ENCODE results near the gene NEAT1. TPM values are rescaled to one million over a fixed set of nuclear protein-coding genes. Genes with fewer than 3 reads are reported as not detected.

NEAT1 gene
- total and polyA plus RNA-seq, 9 of the 15 experiments (the other 6 are each of a cell fraction or from before 2014, with no cell fraction given) = 20.1 to 389 (median 62.8) TPM

- TF ChIP-seq NFE2 (IDR thresholded peaks at IDR 0.05; ENCODE audit: low read depth) = peak; percentile 10; the same call in 1 of the 2 replicates
These were observed 10.3 kb downstream of the NEAT1 start (continued) for GRCh38 chr11:65432686-65433582.

GRCh38 chr11:65433657-65434056 lies 11.1 kb downstream of the NEAT1 start:
- POLR2A ChIA-PET = interaction anchor here (0.6 to 1.4 kb wide), 8 partner anchors 9 to 76 kb away, joined by 3 to 5 read pairs (median 4); partner anchors contain the start of gene NEAT1
- intact Hi-C loops (cut with micrococcal nuclease) (loop anchor here (1.0 to 2.0 kb wide), 2 partner anchors 17 to 67 kb away; no protein-coding TSS in a partner anchor), in situ Hi-C loops (cut with MboI) (no loop called here)
- no peak overlapping the region for H2AFZ ChIP-seq (ENCODE audit: low read depth, low read length)
- CTCF ChIA-PET (ENCODE audit: low intra/inter-chr PET ratio) = interaction anchor here (0.7 to 1.5 kb wide), 4 partner anchors 16 to 67 kb away, joined by 3 to 8 read pairs (median 4); no protein-coding TSS in a partner anchor
- H3K4me2 ChIP-seq (ENCODE audit: insufficient read depth, low read length) = no peak overlapping the region
- no peak overlapping the region for H3K27ac ChIP-seq (ENCODE audit: extremely low read depth, low read depth, low read length)
- no TSS peak for BruUV-seq (replicated peaks)
- ATAC-seq (no peak), DNase-seq (ENCODE audit: extremely low read depth in 1 of 4, low spot score in 3 of 4) (no peak), FAIRE-seq (no peak)
- H4K20me1 ChIP-seq (replicated peaks; ENCODE audit: control insufficient read depth, insufficient read depth, low read length) = peaks cover 6% of the 10 kb centered on the region; the same call in 1 of the 2 replicates
- H3K4me3 ChIP-seq = no peak overlapping the region
- peaks cover 83% of the 10 kb centered on the region for H3K36me3 ChIP-seq (ENCODE audit: control insufficient read depth, insufficient read depth, low read length)
- H3K9me3 ChIP-seq (replicated peaks; ENCODE audit: control insufficient read depth, insufficient read depth, low read depth, low read length) = no peaks in the 10 kb centered on the region
- H3K27me3 ChIP-seq (ENCODE audit: control insufficient read depth in 2 of 2, insufficient read depth in 2 of 2, low read length in 2 of 2) = no peaks in the 10 kb centered on the region
- peaks cover 96% of the 10 kb centered on the region for H3K79me2 ChIP-seq (ENCODE audit: control insufficient read depth, insufficient read depth, low read length)
- H3K9ac ChIP-seq (ENCODE audit: insufficient read depth in 1 of 2, low read depth in 2 of 2, low read length in 2 of 2) = no peak overlapping the region
- 91% methylated on average over 2 of the region's 2 CpGs for WGBS (ENCODE audit: insufficient coverage, low coverage, missing lambda C conversion rate)
- TF ChIP-seq ELF2 (CRISPR knock-in tag; IDR thresholded peaks at IDR 0.05) (no peak), TBP (optimal IDR thresholded peaks at IDR 0.05; ENCODE audit: low read depth, low read length) (no peak), ZNF347 (CRISPR knock-in tag; IDR thresholded peaks at IDR 0.05; ENCODE audit: low read depth) (no peak), HNRNPL (IDR thresholded peaks at IDR 0.05; ENCODE audit: low read depth, low read length) (no peak), NCOA6 (IDR thresholded peaks at IDR 0.05) (no peak), ZNF280A (IDR thresholded peaks at IDR 0.05; ENCODE audit: low read depth, partially characterized antibody) (no peak), POLR2B (IDR thresholded peaks at IDR 0.05; ENCODE audit: low read depth, partially characterized antibody) (no peak), USF2 (CRISPR knock-in tag; IDR thresholded peaks at IDR 0.05) (no peak), HNRNPK (IDR thresholded peaks at IDR 0.05; ENCODE audit: low read depth, low read length, poor library complexity, severe bottlenecking) (no peak), ASH1L (IDR thresholded peaks at IDR 0.05; ENCODE audit: borderline replicate concordance, low read depth, partially characterized antibody) (no peak), NRF1 (conservative IDR thresholded peaks at IDR 0.05 in 1 of 2, IDR thresholded peaks at IDR 0.05 in 1 of 2) (no peak)
- H3K9me1 ChIP-seq (ENCODE audit: control insufficient read depth, insufficient read depth, low read length) = peaks cover 6% of the 10 kb centered on the region
- H3K4me1 ChIP-seq (replicated peaks in 1 of 2; ENCODE audit: control insufficient read depth in 2 of 2, insufficient read depth in 2 of 2, low read length in 2 of 2) = peaks cover 3 to 23% of the 10 kb centered on the region in 2 experiments; a peak in 4 of 5 replicates

Data from K562 (cell line).